HG03139 (cell line): ENCODE data around the gene CENPU.
"Not testable (repeated sequence)": the region's sequence is repeated elsewhere in the genome, so short reads cannot be mapped to it uniquely, and the experiment has no call there.

ENCODE experiments used
- ATAC-seq: cut with Tn5 transposase; IDR thresholded peaks from one replicate; pipeline ENCODE4 v1.9.1; 2021; ENCODE audit not compliant: unreplicated experiment

Gene CENPU, protein sequence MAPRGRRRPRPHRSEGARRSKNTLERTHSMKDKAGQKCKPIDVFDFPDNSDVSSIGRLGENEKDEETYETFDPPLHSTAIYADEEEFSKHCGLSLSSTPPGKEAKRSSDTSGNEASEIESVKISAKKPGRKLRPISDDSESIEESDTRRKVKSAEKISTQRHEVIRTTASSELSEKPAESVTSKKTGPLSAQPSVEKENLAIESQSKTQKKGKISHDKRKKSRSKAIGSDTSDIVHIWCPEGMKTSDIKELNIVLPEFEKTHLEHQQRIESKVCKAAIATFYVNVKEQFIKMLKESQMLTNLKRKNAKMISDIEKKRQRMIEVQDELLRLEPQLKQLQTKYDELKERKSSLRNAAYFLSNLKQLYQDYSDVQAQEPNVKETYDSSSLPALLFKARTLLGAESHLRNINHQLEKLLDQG

DNA sequence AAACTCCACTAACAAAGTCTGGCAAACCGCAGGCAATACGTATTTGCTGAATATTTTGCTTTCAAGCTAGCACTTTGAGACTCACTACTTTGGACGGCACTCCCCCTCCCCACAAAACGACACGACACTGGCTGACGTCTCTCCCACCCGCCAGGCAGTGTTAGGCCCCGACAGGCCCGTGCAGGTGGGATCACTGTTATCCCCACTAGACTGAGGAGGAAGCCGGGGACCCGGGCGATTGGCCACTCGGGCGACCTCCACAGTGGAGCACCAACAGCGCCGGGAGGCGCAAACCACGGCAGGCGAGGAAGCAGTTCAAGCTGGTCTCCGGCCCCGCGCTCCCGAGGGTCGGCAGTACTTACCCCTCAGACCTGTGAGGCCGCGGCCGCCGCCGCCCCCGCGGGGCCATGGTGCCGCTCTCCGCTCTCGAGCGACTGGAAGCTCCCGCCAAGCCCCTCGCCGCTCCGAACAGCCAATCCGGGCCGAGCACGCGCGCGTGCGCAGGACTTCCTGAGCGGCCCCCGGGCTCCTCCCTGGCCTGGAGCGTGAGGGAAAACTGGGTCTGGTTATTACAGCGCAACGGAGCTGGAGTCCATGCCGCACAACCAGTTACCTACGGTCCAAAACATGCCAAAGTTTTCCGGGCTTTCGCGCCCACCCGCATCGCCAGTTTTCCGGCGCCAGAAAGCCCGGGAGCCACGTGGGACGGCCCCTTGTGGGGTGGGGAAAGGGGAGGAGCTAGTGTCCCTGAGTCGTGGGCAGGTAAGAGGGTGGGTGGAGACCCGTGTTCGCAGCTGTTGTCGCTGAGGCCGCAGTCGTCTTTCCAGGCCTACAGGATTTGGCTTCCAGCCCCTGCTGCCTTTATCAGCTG is at the start of gene CENPU:
Gene CENPU (minus strand): TSS at position 443 of the 871 bp plus-strand sequence. CDS start 34 bp downstream, at position 409.
- ATAC-seq: peak; percentile 91

DNA sequence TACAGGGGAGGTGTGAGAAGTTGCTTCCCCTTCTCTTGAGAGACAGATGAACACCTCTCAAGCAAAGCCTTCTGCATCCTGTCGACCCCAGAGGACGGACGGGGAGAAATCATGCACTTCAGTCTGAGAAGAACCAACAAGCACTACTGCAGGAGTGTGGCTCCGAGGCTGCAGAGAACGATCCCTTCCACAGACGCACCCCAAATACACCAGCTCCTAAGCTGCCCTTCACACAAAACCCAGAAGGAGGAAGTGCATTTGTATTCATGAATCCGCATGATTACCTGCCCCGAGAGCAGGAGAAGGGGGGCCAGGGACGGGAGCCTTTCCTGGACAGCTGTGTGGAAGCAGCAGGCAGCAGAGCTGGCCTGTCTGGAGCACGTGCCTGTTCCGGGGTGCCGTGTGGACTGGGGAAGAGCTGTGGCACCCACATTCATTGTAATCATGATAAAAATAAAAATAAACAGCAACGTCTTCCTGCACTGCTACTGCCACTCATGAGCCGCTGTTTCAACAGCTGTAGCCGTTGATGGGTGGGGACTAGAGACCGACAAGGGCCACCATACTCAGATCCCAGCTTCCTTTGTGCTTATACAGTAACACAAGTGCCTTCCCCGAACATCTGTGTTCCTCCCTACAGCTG is 49.0 kb upstream of the CENPU start:
- ATAC-seq: peak; percentile 45

DNA sequence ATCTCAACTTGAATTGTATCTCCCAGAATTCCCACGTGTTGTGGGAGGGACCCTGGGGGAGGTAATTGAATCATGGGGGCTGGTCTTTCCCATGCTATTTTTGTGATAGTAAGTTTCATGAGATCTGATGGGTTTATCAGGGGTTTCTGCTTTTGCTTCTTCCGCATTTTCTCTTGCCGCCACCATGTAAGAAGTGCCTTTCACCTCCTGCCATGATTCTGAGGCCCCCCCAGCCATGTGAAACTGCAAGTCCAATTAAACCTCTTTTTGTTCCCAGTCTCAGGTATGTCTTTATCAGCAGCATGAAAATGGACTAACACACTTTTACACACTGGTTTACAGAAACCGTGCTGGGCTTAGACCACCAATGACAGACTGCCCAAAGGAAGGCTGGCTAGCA is 45.3 kb upstream of the CENPU start:
- not testable (repeated sequence) for ATAC-seq

DNA sequence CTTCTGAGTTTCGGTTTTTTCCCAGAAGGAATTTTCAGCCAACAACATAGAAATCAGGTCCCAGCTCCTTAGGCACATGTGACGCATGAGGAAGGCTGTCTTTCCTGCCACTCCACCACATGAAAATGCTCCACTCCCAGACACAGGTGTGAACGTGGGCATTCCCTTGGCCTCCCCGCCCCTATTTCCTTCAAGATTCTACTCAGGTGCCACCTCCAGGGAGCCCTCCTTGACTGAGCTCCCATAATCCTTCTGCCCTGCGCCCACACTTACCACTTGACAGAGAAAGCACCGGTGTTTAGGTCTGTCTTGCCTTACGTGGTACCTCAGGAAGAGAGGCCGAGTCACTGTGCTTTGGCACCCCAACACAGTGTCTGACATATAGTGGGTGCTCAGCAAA is 44.4 kb upstream of the CENPU start:
- no peak for ATAC-seq

DNA sequence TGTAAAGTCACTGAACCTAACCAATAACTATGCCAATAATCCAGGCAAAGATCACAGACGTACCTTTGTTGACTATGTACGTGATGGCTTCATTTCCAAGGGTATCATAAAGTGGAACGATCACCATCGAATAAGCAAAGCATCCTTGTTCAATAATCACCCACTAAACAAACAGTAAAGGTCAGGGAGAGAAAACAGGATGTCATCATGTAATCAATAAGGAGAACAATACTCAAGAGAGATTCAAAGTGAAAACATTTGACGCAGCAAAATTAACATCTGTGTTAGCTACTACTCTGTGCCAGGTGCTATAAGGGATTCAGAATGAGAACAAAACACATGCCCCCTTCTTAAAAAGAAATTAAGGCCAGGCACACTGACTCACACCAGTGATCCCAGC is 42.9 kb upstream of the CENPU start:
- ATAC-seq: no peak

DNA sequence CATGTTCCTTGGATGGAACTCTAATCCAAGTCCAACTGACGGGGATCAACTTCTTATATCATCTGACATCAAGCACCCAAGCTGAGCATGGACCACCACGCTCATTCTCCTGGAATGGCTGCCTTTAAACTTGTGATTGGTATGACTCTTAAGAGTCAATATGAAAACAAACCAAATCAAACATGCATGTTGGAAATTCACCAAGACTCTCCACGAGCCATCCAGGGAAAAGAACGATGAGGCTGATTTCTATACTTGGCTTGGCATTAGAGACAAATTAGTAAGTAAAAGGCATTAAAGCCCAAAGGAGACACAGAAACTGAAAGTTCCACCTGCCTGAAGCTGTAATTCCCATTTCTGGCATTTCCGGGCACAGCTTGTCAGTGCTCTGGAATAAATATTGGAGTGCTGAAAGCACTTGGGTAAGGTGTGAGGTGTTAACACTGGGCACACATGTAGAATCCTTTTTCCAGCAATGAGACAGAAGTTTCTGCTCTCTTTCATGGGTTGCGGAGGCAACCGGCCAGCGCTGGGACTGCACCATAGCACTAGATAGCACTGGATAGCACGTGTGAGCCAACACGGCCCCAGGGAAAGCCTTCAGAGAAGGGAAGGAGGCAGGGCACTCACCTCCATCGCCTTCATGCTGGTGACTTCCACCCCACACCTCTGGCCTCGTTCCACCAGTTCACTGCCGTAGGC is 42.1 kb upstream of the CENPU start:
- no peak for ATAC-seq

DNA sequence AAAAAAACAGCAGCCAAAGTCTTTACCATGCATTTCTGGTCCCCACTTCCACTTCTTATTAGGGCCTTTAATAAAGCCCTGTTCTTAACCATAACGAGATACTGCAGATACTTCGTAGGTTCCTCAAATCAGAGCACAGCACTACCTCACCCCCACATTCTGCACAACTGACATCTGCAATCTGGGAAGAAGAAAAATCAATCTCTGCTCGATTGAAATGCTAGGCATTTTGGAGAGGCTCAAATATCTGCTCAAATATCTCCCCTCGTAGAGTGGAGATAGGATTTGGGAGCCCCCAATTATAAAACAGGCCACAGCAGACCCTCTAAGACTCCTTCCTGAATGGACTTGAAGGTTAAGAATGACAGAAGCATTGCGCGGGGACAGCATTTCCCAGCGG is 40.3 kb upstream of the CENPU start:
- ATAC-seq: no peak

DNA sequence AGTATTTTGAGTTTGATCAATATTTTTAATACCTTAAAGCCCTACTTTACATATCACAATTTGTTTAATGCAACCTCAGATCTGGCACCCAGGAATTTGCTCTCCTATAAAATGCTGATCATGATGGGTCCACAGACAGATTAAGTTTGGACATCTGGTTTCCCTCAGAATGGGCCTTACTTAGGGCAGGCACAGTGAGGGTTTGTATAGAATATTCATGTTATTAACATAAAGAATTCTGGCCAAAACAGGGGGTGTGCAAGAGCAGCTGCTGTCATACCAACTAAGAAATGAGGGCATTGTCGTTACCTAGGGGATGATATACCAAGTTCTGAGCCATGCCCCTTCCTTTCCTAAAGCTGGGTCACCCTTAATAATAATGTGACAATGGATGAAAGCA is 37.5 kb upstream of the CENPU start:
- ATAC-seq: no peak

DNA sequence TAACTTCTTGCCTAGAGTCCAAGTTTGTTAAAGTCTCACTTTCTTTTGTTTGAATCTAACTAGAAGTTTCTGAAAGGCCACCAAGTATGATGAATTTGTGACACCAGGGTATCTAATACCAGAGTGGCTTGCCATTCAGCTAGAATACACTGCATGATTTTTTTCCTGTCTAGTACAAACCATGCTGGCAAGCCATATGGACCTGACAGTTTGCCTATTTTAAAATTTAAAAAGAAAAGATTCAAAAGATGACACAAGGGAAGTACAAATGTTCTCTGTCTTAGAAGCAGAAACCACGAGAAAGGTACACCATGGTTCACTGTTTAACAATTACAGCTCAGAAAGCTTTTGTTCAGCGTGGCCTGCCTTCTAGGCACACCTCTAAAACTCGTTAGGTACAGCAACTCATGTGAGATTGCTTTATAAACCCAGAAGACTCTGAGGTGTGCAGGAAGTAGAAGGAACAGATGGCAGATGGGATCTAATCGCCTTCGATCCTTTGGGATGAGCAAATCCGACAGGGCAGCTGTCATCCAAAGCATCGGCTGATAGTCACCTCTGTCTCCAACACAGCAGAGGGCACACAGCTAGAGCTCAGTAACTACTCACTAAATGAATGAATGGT is 35.4 kb upstream of the CENPU start:
- no peak for ATAC-seq

DNA sequence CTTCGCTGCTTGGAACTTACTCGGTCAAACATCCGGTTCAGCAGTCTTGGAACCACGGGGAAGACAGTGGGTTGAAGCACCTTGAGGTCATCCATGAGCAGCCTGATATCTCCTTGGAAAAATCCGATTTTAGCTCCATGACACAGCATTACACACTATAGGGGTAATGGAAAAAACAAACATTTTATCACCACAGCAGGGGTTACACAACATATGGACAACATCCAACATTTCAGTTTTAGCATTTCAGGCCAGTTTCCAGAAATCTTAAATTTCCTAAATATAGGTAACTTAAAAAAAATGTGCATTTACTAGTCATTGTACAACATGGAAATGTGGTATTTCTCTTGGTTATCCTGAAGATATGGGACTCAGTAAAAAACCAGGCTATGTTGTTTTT is 34.4 kb upstream of the CENPU start:
- no peak for ATAC-seq

DNA sequence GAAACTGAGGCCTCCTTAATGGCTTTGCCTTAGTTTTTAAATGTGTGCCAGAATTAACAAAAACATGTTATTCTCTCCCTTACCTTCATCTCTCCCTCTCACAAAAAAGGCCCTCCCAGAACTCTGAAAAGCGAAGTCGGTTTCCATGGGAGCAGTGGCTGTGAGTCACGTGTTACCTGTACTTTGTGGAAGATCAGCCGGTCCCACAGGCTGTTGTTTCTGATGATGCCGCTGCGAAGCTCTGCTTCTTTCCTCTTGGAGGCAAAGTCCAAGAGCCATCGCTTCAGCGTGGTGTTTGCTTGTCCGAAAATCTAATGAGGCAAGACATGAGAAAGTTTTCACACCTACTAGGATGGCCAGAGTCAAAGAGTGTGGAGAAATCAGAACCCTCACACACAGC is 32.5 kb upstream of the CENPU start:
- ATAC-seq: no peak

DNA sequence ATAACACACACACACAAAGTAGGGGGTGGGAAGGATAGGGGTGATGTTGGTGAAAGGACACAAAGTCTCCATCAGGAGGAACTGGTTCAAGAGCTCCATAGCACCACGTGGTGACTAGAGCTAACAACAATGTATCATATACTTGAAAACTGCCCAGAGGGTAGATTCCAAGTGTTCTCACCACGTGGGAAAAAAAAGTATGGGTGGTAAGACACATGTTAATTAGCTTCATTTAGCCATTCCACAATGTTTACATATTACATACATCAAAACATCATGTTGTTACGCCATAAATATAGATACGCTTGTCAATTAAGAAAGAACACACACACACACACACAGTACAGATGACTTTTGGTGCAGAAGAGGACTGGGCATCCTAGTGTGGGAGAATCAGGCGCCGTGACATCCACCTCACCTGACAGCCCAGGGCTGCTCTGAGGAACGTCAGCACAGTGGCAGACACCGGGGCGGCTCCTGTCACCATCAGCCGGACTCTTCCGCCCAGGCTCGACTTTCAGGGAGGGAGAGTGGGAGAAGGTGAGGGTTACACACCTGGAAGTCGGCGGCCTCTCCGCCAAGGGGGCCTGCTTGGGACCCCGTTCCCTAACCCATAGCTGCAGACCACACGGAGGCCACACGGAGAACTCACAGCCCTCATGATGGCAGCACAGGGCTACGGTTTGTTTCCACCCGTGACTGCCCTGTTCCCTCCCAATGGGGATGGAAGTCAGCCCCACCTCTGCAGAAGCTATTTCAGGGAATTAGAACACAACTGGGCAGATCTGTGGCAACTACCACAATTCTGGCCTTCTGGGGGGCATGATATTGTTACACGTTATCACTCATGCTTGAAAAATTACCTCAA is 31.8 kb upstream of the CENPU start:
- ATAC-seq: no peak

DNA sequence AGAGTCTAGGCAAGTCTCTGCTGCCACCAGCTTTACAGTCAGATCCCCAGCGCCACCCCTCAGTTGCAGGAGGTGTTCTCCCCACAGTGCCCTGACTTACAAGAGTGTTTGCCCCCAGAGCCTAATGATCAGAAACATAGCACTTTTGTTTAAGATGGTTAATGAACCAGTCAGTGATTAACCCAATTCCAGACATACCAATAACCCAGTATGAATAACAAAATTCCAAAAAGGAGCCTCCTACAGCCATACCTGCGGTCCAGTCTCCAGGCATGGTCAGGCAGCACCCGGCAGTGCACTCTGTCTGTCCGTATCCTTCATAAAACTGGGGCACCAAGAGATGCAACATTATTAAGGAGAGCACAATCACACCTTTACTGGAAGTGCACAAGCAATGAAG is 30.7 kb upstream of the CENPU start:
- ATAC-seq: no peak

DNA sequence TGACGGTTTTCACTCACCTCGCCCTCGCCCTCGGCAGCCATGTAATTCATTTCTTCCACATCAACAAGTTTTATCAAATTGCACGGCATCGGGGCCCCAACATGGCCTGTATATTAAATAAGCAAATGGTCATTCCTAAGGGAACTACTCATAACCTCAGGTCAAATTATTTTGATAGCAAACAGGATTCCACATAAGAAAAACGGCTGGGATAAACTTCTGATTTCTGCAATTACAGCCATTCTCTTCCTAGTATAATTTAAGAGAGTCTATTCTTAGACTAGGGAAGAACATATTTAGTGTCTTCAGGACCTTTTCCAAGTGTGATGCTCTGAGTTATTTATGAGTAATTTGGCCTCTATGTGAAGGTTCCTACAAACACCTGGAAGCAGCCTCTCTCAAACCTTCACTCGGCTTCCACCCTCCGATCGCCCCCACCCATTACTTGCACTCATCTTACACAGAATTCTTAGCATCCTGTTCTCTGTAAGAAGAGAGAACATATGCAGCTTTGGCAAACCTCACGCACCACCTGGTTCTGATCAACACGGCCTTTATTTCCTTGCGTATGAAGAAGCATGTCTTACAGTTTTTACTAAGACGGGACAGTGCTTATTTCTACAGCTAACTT is 29.4 kb upstream of the CENPU start:
- ATAC-seq: no peak

DNA sequence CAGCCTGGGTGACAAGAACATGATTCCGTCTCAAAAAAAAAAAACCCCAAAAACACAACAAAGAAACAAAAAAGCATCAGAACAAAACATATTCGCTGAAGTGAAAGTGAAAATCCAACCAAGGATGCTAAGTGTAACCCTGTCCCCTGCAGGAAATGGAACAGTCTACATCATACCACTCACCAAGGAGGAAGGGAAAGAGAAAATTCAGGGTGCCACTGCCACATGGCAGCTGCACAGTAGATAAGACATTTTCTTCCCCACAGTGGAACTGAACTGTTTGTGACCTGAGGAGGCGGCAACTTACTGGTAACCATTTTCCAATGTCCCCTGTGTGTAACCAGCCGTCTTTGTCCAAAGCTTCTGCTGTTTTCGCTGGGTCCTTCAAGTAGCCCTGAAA is 28.2 kb upstream of the CENPU start:
- ATAC-seq: peak; percentile 73

DNA sequence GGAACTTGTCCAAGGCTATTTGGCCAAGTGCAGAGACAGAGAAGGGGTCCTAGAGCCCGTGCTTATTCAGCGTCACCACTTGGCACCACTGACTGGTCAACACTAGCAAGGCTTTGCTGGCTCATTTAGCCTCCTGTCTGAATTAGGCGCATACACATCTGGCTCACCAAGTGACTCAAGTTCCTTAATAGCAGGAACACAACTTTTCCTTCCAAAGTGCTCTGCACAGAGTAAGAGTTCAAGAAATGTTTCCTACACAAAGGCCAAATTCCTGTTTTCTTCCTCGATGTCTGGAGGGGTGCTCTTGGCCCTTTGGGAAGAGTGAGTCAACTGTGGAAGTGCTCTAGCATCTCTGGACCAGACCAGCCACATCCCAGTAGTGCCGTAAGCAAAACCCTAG is 26.8 kb upstream of the CENPU start:
- ATAC-seq: no peak

DNA sequence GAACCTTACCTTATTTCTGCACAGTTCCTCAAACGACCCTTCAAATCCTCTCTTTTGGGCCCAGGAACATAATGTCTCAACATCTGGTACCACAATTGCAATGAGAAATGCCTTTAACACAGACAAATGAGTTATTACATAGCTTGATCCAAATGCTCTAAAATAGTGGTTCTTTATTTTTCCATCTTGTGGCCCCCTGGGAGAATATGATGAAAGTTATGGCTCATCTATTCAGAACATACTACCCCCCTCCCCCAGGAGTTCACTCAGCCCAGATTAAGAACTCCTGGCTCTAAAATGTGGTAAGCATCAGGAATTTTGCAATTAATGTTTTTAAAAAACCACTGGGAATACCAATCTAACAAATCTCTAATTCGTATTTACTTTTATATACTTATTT is 23.9 kb upstream of the CENPU start:
- ATAC-seq: no peak

DNA sequence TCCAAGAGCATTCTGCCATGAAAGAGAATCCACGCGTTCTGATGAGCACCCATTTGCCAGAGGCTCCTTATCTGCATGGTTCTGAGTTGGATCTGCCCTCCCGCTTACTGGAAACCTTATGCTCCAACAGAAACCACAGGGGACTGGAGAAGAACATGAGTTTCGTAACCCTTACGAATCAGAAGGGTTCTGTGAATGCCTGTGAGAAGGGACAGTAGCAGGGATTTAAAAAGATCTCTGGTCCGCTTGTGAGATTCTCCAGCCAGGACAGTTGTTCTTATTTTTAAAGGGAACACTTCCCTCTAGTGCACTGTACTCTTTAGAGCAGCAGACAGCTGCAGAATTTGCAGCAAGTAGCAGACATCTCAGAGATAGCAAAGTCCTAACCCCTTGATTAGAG is 22.5 kb upstream of the CENPU start:
- no peak for ATAC-seq

DNA sequence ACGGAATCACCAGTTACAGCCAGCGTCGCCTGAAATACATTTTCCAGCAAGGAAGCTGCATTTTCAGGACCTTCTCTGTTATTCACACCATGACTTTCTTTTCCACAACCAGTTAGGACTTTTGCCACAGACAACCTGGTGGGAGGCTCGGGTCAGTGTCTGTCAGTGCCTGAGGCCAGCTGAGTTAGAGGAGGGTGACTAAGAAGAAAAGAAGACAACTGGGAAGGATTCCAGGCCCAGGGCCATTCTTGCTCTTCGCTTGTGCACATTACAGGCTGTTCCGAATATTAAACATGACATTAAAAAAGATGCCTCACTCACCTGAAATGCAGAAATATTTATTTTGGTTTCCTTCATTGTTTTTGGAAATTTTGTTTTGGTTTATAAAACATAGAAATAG is 21.4 kb upstream of the CENPU start:
- no peak for ATAC-seq
